ENCODE data around the gene RITA1.
"Not testable (repeated sequence)": the region's sequence is repeated elsewhere in the genome, so short reads cannot be mapped to it uniquely, and the experiment has no call there.

The RITA1 gene
- 8.1 to 11.8 (median 8.4) reads per million in 3 donors for total RNA-seq

GRCh38 chr12:113185180-113186032 lies at the start of gene RITA1, which contains the start of gene DDX54:
Gene RITA1, plus strand, starts transcription at chr12:113185721. Its CDS starts 1,026 bp downstream, at chr12:113186747.
Gene DDX54, minus strand, starts transcription at chr12:113185478. Its CDS starts 27 bp downstream, at chr12:113185451.
- H3K27me3 ChIP-seq (replicated peaks; ENCODE audit: control insufficient read depth, insufficient read depth, low read length, poor library complexity, severe bottlenecking), result no peaks in the 10 kb centered on the region

DNA sequence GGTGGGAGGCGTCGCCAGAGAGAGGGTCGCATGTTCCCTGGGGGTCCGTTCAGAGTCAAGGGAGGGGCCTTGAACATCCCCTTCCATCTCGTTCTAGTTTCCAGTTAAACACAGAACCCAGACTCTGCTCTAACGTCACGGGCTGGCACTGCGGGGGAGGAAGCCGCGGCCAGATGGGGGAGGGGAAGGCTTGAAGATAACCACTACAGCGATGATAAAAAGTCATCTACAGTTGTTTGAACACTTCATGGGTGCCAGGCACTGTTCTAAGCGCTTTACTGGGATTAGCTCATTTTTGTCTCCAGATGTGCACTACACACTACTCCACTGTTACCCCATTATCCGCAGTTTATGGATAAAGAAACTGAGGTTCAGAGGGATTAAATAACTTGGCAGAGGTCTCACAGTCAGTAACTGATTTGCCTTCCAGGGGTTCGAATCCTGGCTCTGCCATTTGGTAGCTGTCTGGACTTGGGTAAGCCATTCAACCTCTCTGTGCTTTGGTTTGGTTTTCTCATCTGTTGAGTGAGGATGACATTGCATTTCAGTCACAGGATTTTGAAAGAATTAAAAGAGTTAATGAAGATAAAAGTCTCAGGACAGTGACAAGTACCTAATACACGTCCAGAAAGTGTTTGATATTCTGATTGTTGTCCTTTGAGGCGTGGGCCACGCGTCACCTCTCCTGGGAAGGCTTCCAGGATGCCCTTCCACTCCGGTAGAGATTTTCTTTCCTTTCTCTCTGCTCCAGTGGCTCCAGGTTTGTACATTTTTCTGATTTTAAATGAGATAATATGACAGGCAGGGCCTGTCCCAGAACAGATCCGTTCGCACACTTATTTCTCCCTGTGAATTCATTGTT lies 49.2 kb upstream of the RITA1 start:
- Histone ChIP-seq H3K4me3 (ENCODE audit: insufficient read depth, low read depth, low read length, poor library complexity, severe bottlenecking) (peak overlapping the region; percentile 30), H3K4me1 (ENCODE audit: control insufficient read depth, insufficient read depth, low read length, poor library complexity, severe bottlenecking) (peaks cover 12% of the 10 kb centered on the region), H3K27ac (ENCODE audit: insufficient read depth, low read length, poor library complexity, severe bottlenecking) (peak overlapping the region; percentile 29), H3K36me3 (ENCODE audit: control insufficient read depth, insufficient read depth, low read length) (no peaks in the 10 kb centered on the region), H3K9me3 (ENCODE audit: control insufficient read depth, low read length) (no peaks in the 10 kb centered on the region), H3K27me3 (replicated peaks; ENCODE audit: control insufficient read depth, insufficient read depth, low read length, poor library complexity, severe bottlenecking) (no peaks in the 10 kb centered on the region)
- DNase-seq, result peak; percentile 16 to 46 (median 22)

More at GRCh38 chr12:113185180-113186032, at the start of gene RITA1, which contains the start of gene DDX54:
- Histone ChIP-seq H3K27ac (ENCODE audit: insufficient read depth, low read length, poor library complexity, severe bottlenecking) (peak within 1 kb of the TSS; percentile 87), H3K4me3 (ENCODE audit: insufficient read depth, low read depth, low read length, poor library complexity, severe bottlenecking) (peak within 1 kb of the TSS; percentile 72), H3K9me3 (ENCODE audit: control insufficient read depth, low read length) (no peaks in the 10 kb centered on the region), H3K36me3 (ENCODE audit: control insufficient read depth, insufficient read depth, low read length) (peaks cover 6% of the 10 kb centered on the region), H3K4me1 (ENCODE audit: control insufficient read depth, insufficient read depth, low read length, poor library complexity, severe bottlenecking) (peaks cover 16% of the 10 kb centered on the region)
- DNase-seq, result peak; percentile 60 to 75 (median 71)

GRCh38 chr12:113136990-113137511 lies 48.5 kb upstream of the RITA1 start:
- H3K27me3 ChIP-seq (replicated peaks; ENCODE audit: control insufficient read depth, insufficient read depth, low read length, poor library complexity, severe bottlenecking), result no peaks in the 10 kb centered on the region
- H3K4me1 ChIP-seq (ENCODE audit: control insufficient read depth, insufficient read depth, low read length, poor library complexity, severe bottlenecking), result peaks cover 12% of the 10 kb centered on the region
- DNase-seq, result no peak

GRCh38 chr12:113137861-113138783 lies 47.4 kb upstream of the RITA1 start:
- no peaks in the 10 kb centered on the region for H3K9me3 ChIP-seq (ENCODE audit: control insufficient read depth, low read length)
- no peaks in the 10 kb centered on the region for H3K36me3 ChIP-seq (ENCODE audit: control insufficient read depth, insufficient read depth, low read length)
- peaks cover 12% of the 10 kb centered on the region for H3K4me1 ChIP-seq (ENCODE audit: control insufficient read depth, insufficient read depth, low read length, poor library complexity, severe bottlenecking)
- no peak for DNase-seq
- no peaks in the 10 kb centered on the region for H3K27me3 ChIP-seq (replicated peaks; ENCODE audit: control insufficient read depth, insufficient read depth, low read length, poor library complexity, severe bottlenecking)
- no peak overlapping the region for H3K4me3 ChIP-seq (ENCODE audit: insufficient read depth, low read depth, low read length, poor library complexity, severe bottlenecking)
- H3K27ac ChIP-seq (ENCODE audit: insufficient read depth, low read length, poor library complexity, severe bottlenecking), result no peak overlapping the region

More at GRCh38 chr12:113136990-113137511, 48.5 kb upstream of the RITA1 start:
- Histone ChIP-seq H3K9me3 (ENCODE audit: control insufficient read depth, low read length) (no peaks in the 10 kb centered on the region), H3K36me3 (ENCODE audit: control insufficient read depth, insufficient read depth, low read length) (no peaks in the 10 kb centered on the region), H3K27ac (ENCODE audit: insufficient read depth, low read length, poor library complexity, severe bottlenecking) (no peak overlapping the region), H3K4me3 (ENCODE audit: insufficient read depth, low read depth, low read length, poor library complexity, severe bottlenecking) (no peak overlapping the region)

GRCh38 chr12:113138826-113139225 lies 46.7 kb upstream of the RITA1 start:
- H3K27ac ChIP-seq (ENCODE audit: insufficient read depth, low read length, poor library complexity, severe bottlenecking), result no peak overlapping the region
- H3K27me3 ChIP-seq (replicated peaks; ENCODE audit: control insufficient read depth, insufficient read depth, low read length, poor library complexity, severe bottlenecking), result no peaks in the 10 kb centered on the region
- H3K9me3 ChIP-seq (ENCODE audit: control insufficient read depth, low read length), result no peaks in the 10 kb centered on the region
- no peak for DNase-seq
- H3K4me3 ChIP-seq (ENCODE audit: insufficient read depth, low read depth, low read length, poor library complexity, severe bottlenecking), result no peak overlapping the region
- H3K36me3 ChIP-seq (ENCODE audit: control insufficient read depth, insufficient read depth, low read length), result no peaks in the 10 kb centered on the region
- H3K4me1 ChIP-seq (ENCODE audit: control insufficient read depth, insufficient read depth, low read length, poor library complexity, severe bottlenecking), result peaks cover 12% of the 10 kb centered on the region

- Histone ChIP-seq H3K9me3 (ENCODE audit: control insufficient read depth, low read length) (no peaks in the 10 kb centered on the region), H3K27me3 (replicated peaks; ENCODE audit: control insufficient read depth, insufficient read depth, low read length, poor library complexity, severe bottlenecking) (no peaks in the 10 kb centered on the region), H3K4me3 (ENCODE audit: insufficient read depth, low read depth, low read length, poor library complexity, severe bottlenecking) (no peak overlapping the region), H3K36me3 (ENCODE audit: control insufficient read depth, insufficient read depth, low read length) (no peaks in the 10 kb centered on the region), H3K27ac (ENCODE audit: insufficient read depth, low read length, poor library complexity, severe bottlenecking) (no peak overlapping the region), H3K4me1 (ENCODE audit: control insufficient read depth, insufficient read depth, low read length, poor library complexity, severe bottlenecking) (peaks cover 4% of the 10 kb centered on the region)
- DNase-seq, result no peak
Measured at GRCh38 chr12:113140706-113141105, 44.8 kb upstream of the RITA1 start.

- not testable (repeated sequence) for H3K4me1 ChIP-seq (ENCODE audit: control insufficient read depth, insufficient read depth, low read length, poor library complexity, severe bottlenecking); H3K4me3 ChIP-seq (ENCODE audit: insufficient read depth, low read depth, low read length, poor library complexity, severe bottlenecking); H3K27me3 ChIP-seq (replicated peaks; ENCODE audit: control insufficient read depth, insufficient read depth, low read length, poor library complexity, severe bottlenecking); H3K9me3 ChIP-seq (ENCODE audit: control insufficient read depth, low read length); DNase-seq; H3K27ac ChIP-seq (ENCODE audit: insufficient read depth, low read length, poor library complexity, severe bottlenecking); H3K36me3 ChIP-seq (ENCODE audit: control insufficient read depth, insufficient read depth, low read length)
Measured at GRCh38 chr12:113141716-113142115, 43.8 kb upstream of the RITA1 start.

DNA sequence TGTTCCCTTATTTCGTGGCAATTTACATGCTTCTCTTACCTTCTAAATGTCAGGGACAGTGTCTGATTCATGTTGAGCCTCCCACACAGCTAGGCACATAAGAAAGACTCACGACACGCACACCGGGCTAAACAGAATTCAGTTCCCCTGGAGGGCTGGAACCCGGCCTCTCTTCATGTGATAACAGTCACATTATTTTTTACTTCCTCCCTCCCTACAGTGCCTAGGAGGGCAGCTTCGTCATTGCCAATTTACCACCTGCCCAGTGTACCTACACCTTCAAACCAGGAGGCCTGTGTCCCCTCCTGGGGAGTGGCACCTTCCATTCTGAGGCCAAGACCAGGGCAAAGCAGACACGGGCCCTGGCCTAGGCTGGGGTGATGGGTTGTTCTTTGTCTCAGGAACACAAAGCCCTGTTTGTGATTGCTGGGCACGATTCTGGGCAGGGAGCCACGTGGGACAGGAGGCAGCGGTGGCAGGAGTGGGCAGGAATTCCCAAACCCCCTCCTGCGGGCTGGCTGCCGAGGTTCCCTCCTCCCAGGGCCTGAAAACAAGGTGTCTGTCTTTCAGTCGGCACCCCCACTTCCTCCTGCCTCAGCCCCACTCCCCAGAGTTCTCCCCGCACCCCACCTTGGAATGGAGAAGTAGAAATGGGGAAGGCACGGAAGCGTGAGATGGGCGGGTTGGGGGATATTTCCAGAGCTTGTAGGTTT lies 43.2 kb upstream of the RITA1 start:
- no peak for DNase-seq
- no peak overlapping the region for H3K27ac ChIP-seq (ENCODE audit: insufficient read depth, low read length, poor library complexity, severe bottlenecking)

More for the DNA sequence above, 43.2 kb upstream of the RITA1 start:
- no peaks in the 10 kb centered on the region for H3K4me1 ChIP-seq (ENCODE audit: control insufficient read depth, insufficient read depth, low read length, poor library complexity, severe bottlenecking)
- no peak overlapping the region for H3K4me3 ChIP-seq (ENCODE audit: insufficient read depth, low read depth, low read length, poor library complexity, severe bottlenecking)
- H3K27me3 ChIP-seq (replicated peaks; ENCODE audit: control insufficient read depth, insufficient read depth, low read length, poor library complexity, severe bottlenecking), result no peaks in the 10 kb centered on the region
- no peaks in the 10 kb centered on the region for H3K36me3 ChIP-seq (ENCODE audit: control insufficient read depth, insufficient read depth, low read length)
- H3K9me3 ChIP-seq (ENCODE audit: control insufficient read depth, low read length), result no peaks in the 10 kb centered on the region
